Measurements from ENCODE around the gene PPM1A.

Gene PPM1A

GRCh38 chr14:60226298-60226697 lies 22.7 kb upstream of the PPM1A start:
- DNase-seq (ENCODE audit: low read depth in 3 of 3) = no peak

- DNase-seq (ENCODE audit: low read depth in 3 of 3) = no peak
Observed at GRCh38 chr14:60227291-60227690, 21.7 kb upstream of the PPM1A start.

GRCh38 chr14:60229614-60230013 lies 19.4 kb upstream of the PPM1A start:
- no peak for DNase-seq (ENCODE audit: low read depth in 3 of 3)

- no peak for DNase-seq (ENCODE audit: low read depth in 3 of 3)
Observed at GRCh38 chr14:60232185-60232584, 16.8 kb upstream of the PPM1A start.

GRCh38 chr14:60233251-60233650 lies 15.8 kb upstream of the PPM1A start:
- DNase-seq (ENCODE audit: low read depth in 3 of 3) = no peak

- no peak for DNase-seq (ENCODE audit: low read depth in 3 of 3)
Observed at GRCh38 chr14:60233891-60234290, 15.1 kb upstream of the PPM1A start.

- no peak for DNase-seq (ENCODE audit: low read depth in 3 of 3)
Observed at GRCh38 chr14:60235440-60235839, 13.6 kb upstream of the PPM1A start.

GRCh38 chr14:60238955-60239354 lies 10.1 kb upstream of the PPM1A start:
- no peak for DNase-seq (ENCODE audit: low read depth in 3 of 3)

GRCh38 chr14:60240139-60240856 lies 8.7 kb upstream of the PPM1A start:
- no peak for DNase-seq (ENCODE audit: low read depth in 3 of 3)

GRCh38 chr14:60241091-60241490 lies 7.9 kb upstream of the PPM1A start:
- DNase-seq (ENCODE audit: low read depth in 3 of 3) = no peak

GRCh38 chr14:60242429-60242828 lies 6.6 kb upstream of the PPM1A start:
- DNase-seq (ENCODE audit: low read depth in 3 of 3) = no peak

- DNase-seq (ENCODE audit: low read depth in 3 of 3) = no peak
Observed at GRCh38 chr14:60245380-60246177, 3.4 kb upstream of the PPM1A start.

GRCh38 chr14:60247994-60248696 lies 876 bp upstream of the PPM1A start:
- DNase-seq (ENCODE audit: low read depth in 3 of 3) = peak; percentile 70 to 81 (median 74)

GRCh38 chr14:60249321-60250256 lies 568 bp downstream of the PPM1A start:
- DNase-seq (ENCODE audit: low read depth in 3 of 3) = peak; percentile 26 to 64 (median 32)

- no peak for DNase-seq (ENCODE audit: low read depth in 3 of 3)
Observed at GRCh38 chr14:60250257-60251035, 1.4 kb downstream of the PPM1A start.

- no peak for DNase-seq (ENCODE audit: low read depth in 3 of 3)
Observed at GRCh38 chr14:60251877-60252276, 2.9 kb downstream of the PPM1A start.

- no peak for DNase-seq (ENCODE audit: low read depth in 3 of 3)
Observed at GRCh38 chr14:60252630-60253029, 3.6 kb downstream of the PPM1A start.

GRCh38 chr14:60253649-60254048 lies 4.6 kb downstream of the PPM1A start:
- DNase-seq (ENCODE audit: low read depth in 3 of 3) = no peak

GRCh38 chr14:60254176-60254575 lies 5.2 kb downstream of the PPM1A start:
- no peak for DNase-seq (ENCODE audit: low read depth in 3 of 3)

GRCh38 chr14:60257865-60258264 lies 8.8 kb downstream of the PPM1A start:
- DNase-seq (ENCODE audit: low read depth in 3 of 3) = no peak

- no peak for DNase-seq (ENCODE audit: low read depth in 3 of 3)
Observed at GRCh38 chr14:60265163-60265562, 16.1 kb downstream of the PPM1A start.

Measured in stimulated activated CD4-positive, alpha-beta T cell treated with anti-CD3 and anti-CD28 coated beads, TNF-alpha, amount 100 ng/mL, for 24 hours (primary cell).